ENCODE results near the gene VPS51. TPM values are rescaled to one million over a fixed set of nuclear protein-coding genes. Genes with fewer than 3 reads are reported as not detected.

The VPS51 gene
- total and polyA plus RNA-seq, 2 of the 13 experiments (the other 11 are each of a cell fraction or from before 2014, with no cell fraction given), result 76.3 to 90.6 TPM

DNA sequence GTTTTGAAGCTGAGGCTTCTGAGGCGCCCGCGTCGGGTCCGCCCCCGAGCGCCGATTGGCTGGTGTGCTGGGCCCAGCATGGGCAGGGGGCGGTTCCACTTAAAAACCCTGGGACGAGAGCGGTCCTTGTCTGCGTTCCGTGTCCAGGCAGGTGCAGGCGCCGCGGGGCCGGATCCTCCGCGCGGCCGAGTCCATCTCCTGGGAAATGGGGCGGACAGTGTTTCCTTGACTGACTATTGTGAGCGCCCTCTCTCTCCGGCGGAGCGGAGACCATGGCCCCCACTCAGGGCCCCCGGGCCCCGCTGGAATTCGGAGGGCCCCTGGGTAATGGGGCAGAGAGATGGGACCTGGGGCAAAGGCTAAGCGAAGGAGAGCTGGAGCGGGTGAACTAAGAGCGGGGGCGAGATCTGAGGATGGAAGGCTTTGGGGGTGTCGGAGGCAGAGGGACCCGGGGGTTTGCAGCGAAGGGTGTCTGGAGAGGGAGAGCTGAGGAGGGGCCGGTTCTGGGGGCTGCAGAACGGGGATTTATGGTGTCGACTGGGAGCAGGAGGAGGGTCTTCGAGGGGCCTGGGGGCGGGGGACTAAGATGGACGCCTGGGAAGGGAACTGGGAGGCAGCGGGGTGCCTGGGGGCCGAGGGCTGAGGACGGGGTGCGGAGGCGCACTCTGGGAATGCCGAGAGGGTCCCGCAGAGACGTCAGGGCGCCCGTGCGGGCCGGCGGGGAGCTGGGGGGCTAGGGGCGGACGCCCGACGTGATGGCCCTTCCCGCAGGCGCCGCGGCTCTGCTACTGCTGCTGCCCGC, 15.9 kb downstream of the VPS51 start, which contains the start of gene TM7SF2 (continued):
- TF ChIP-seq CERS6 (CRISPR knock-in tag; IDR thresholded peaks at IDR 0.05) (no peak), ZNF160 (CRISPR knock-in tag; IDR thresholded peaks at IDR 0.05) (no peak), ZNF562 (CRISPR knock-in tag; IDR thresholded peaks at IDR 0.05; ENCODE audit: borderline replicate concordance) (no peak), KLF9 (CRISPR knock-in tag; IDR thresholded peaks at IDR 0.05; ENCODE audit: low read depth) (no peak), ZNF530 (CRISPR knock-in tag; IDR thresholded peaks at IDR 0.05; ENCODE audit: low read depth) (no peak), ZNF44 (CRISPR knock-in tag; IDR thresholded peaks at IDR 0.05) (no peak), ZNF83 (CRISPR knock-in tag; IDR thresholded peaks at IDR 0.05; ENCODE audit: borderline replicate concordance) (no peak), ZFP41 (CRISPR knock-in tag; IDR thresholded peaks at IDR 0.05; ENCODE audit: borderline replicate concordance) (no peak), ZNF367 (CRISPR knock-in tag; IDR thresholded peaks at IDR 0.05; ENCODE audit: borderline replicate concordance) (no peak), ATF7-NPFF (CRISPR knock-in tag; IDR thresholded peaks at IDR 0.05; ENCODE audit: low read depth) (0 out of 2 replicates have a peak, but pooled peaks have one; percentile 73), FIP1L1 (IDR thresholded peaks at IDR 0.05; ENCODE audit: borderline replicate concordance, insufficient read depth, low read depth, low read length) (peak; percentile 97), ZNF672 (CRISPR knock-in tag; IDR thresholded peaks at IDR 0.05) (no peak), MXD4 (CRISPR knock-in tag; IDR thresholded peaks at IDR 0.05) (no peak), AGO1 (IDR thresholded peaks at IDR 0.05; ENCODE audit: low read depth, low read length, poor library complexity, severe bottlenecking) (no peak), ZFP36 (IDR thresholded peaks at IDR 0.05; ENCODE audit: borderline replicate concordance, low read depth, low read length, partially characterized antibody) (no peak), ZNF350 (CRISPR knock-in tag; IDR thresholded peaks at IDR 0.05; ENCODE audit: borderline replicate concordance, low read depth) (no peak), PPARG (CRISPR knock-in tag; conservative IDR thresholded peaks at IDR 0.05) (0 out of 2 replicates have a peak, but pooled peaks have one; percentile 12), CBX1 (IDR thresholded peaks at IDR 0.05; ENCODE audit: low read depth) (peak; percentile 77), ZNF883 (CRISPR knock-in tag; IDR thresholded peaks at IDR 0.05; ENCODE audit: not compliant biosample characterization) (no peak)
- TF ChIP-seq, protein P1, sequence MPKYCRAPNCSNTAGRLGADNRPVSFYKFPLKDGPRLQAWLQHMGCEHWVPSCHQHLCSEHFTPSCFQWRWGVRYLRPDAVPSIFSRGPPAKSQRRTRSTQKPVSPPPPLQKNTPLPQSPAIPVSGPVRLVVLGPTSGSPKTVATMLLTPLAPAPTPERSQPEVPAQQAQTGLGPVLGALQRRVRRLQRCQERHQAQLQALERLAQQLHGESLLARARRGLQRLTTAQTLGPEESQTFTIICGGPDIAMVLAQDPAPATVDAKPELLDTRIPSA (CRISPR knock-in tag; IDR thresholded peaks at IDR 0.05; ENCODE audit: borderline replicate concordance), result 0 out of 2 replicates have a peak, but pooled peaks have one; percentile 16
- TF ChIP-seq, protein P2, sequence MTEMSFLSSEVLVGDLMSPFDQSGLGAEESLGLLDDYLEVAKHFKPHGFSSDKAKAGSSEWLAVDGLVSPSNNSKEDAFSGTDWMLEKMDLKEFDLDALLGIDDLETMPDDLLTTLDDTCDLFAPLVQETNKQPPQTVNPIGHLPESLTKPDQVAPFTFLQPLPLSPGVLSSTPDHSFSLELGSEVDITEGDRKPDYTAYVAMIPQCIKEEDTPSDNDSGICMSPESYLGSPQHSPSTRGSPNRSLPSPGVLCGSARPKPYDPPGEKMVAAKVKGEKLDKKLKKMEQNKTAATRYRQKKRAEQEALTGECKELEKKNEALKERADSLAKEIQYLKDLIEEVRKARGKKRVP (CRISPR knock-in tag; IDR thresholded peaks at IDR 0.05), result no peak; a peak in 1 of 4 replicates
- TF ChIP-seq, protein P3, sequence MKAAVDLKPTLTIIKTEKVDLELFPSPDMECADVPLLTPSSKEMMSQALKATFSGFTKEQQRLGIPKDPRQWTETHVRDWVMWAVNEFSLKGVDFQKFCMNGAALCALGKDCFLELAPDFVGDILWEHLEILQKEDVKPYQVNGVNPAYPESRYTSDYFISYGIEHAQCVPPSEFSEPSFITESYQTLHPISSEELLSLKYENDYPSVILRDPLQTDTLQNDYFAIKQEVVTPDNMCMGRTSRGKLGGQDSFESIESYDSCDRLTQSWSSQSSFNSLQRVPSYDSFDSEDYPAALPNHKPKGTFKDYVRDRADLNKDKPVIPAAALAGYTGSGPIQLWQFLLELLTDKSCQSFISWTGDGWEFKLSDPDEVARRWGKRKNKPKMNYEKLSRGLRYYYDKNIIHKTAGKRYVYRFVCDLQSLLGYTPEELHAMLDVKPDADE (CRISPR knock-in tag; IDR thresholded peaks at IDR 0.05), result no peak
- TF ChIP-seq, protein P4, sequence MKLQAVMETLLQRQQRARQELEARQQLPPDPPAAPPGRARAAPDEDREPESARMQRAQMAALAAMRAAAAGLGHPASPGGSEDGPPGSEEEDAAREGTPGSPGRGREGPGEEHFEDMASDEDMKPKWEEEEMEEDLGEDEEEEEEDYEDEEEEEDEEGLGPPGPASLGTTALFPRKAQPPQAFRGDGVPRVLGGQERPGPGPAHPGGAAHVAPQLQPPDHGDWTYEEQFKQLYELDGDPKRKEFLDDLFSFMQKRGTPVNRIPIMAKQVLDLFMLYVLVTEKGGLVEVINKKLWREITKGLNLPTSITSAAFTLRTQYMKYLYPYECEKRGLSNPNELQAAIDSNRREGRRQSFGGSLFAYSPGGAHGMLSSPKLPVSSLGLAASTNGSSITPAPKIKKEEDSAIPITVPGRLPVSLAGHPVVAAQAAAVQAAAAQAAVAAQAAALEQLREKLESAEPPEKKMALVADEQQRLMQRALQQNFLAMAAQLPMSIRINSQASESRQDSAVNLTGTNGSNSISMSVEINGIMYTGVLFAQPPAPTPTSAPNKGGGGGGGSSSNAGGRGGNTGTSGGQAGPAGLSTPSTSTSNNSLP (IDR thresholded peaks at IDR 0.05; ENCODE audit: low read depth, low read length), result no peak
